WERI-Rb-1 (cell line): ENCODE measurements around the gene PDZD8.

Experiments
- DNase-seq: peaks from one replicate; pipeline ENCODE4 v3.0.0-alpha.2; 2020
- H3K27ac ChIP-seq: fragments of 250-450 bp; sonication (Bioruptor Pico); 2 replicates; pipeline ENCODE4 v1.5.1; 2020; ENCODE audit warnings: mild to moderate bottlenecking, moderate library complexity
- H3K27me3 ChIP-seq: fragments of 250-450 bp; sonication (Bioruptor Pico); 2 replicates; pipeline ENCODE4 v1.5.1; 2021; ENCODE audit warnings: mild to moderate bottlenecking, low read depth, moderate library complexity; ENCODE audit not compliant: insufficient read depth, severe bottlenecking
- H3K36me3 ChIP-seq: fragments of 250-450 bp; sonication (Bioruptor Pico); 2 replicates; pipeline ENCODE4 v1.5.1; 2020; ENCODE audit warnings: mild to moderate bottlenecking, moderate library complexity
- H3K4me3 ChIP-seq: 2 replicates; pipeline ENCODE4 v1.5.1; 2011; ENCODE audit warnings: low read depth, mild to moderate bottlenecking, control low read depth, low read length
- H3K9me3 ChIP-seq: fragments of 250-450 bp; sonication (Bioruptor Pico); 2 replicates; pipeline ENCODE4 v1.5.1; 2021; ENCODE audit warnings: mild to moderate bottlenecking, moderate library complexity; ENCODE audit not compliant: severe bottlenecking
- CTCF ChIP-seq: IDR thresholded peaks from 2 replicates; pipeline ENCODE4 v1.5.1; 2011; ENCODE audit warnings: low read depth, mild to moderate bottlenecking, control low read depth, inconsistent platforms, low read length

PDZD8 gene

DNA sequence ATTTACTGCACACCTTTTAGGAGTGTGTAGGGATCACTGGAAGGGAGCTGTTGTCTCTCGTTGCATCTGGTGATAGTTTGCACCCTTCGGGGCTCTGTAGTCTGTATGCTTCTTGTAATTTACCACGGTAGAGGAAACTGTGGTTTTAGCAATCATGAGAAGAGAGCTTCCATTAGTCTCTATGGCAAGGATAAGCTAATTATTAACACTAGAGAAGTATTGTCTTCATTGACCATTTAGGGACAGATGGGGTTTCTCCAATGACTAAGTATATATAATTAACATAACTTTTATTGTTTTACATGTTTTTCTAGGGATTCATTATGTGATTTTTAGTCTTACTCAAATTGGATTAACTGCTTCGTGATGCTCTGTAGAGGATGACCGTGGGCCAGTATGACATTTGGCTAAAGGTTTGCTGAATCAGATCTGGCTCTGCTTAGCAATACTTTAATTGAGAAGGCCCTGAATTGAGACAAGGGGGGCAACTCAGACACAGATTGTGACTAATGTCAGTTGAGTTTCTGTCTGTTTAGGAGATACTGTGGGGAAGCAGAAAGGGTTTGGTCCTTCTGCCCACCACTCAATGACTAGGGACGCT is 125.6 kb downstream of the PDZD8 start:
- Histone ChIP-seq H3K27ac (no peak overlapping the region), H3K27me3 (peaks cover 44% of the 10 kb centered on the region), H3K36me3 (no peaks in the 10 kb centered on the region), H3K9me3 (no peaks in the 10 kb centered on the region), H3K4me3 (no peak overlapping the region)
- no peak for TF ChIP-seq CTCF
- no peak for DNase-seq

- H3K27ac ChIP-seq, result no peak overlapping the region
- H3K27me3 ChIP-seq, result peaks cover 49% of the 10 kb centered on the region
- no peak for TF ChIP-seq CTCF
- DNase-seq, result no peak
- no peak overlapping the region for H3K4me3 ChIP-seq
- H3K36me3 ChIP-seq, result no peaks in the 10 kb centered on the region
- H3K9me3 ChIP-seq, result no peaks in the 10 kb centered on the region
These were observed 126.3 kb downstream of the PDZD8 start for GRCh38 chr10:117248750-117249465.

DNA sequence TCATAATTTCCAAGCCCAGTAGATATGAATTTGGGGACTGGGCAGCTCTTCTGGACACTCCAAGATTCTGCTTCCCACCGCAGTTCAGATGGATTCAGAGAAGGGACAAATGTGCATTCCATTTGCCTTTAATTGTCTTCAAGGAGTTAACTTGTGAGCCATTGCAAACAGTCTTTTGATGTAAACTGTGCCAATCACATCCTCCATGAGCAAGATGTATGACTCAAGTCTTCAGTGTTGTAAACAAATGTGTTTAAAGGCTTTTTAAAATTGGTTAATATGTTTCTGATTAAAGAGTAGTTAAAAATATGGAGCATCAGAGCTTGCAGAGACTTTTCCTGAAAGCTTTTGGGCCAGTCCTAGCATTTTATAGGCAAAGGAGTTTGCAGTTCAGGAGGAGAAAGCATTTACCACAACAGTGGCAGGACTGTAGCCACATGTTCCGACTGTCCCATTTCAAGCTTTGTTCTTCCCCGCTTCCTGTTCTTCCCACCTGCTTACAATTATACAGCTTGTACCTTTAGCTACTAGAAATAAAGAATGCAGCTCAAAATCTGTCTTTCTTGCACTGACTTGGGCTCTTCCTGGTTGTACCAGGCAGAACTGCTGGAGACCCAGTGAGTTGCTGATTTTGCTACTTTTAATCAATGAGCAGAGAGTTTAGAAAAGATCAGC is 128.1 kb downstream of the PDZD8 start:
- peaks cover 62% of the 10 kb centered on the region for H3K27me3 ChIP-seq
- no peaks in the 10 kb centered on the region for H3K9me3 ChIP-seq
- no peak for DNase-seq
- no peak overlapping the region for H3K27ac ChIP-seq
- TF ChIP-seq CTCF, result no peak
- H3K36me3 ChIP-seq, result no peaks in the 10 kb centered on the region
- H3K4me3 ChIP-seq, result no peak overlapping the region

GRCh38 chr10:117242463-117242832 is 132.8 kb downstream of the PDZD8 start:
- TF ChIP-seq CTCF, result no peak
- peaks cover 74% of the 10 kb centered on the region for H3K27me3 ChIP-seq
- H3K27ac ChIP-seq, result no peak overlapping the region
- DNase-seq, result no peak
- no peaks in the 10 kb centered on the region for H3K36me3 ChIP-seq
- H3K9me3 ChIP-seq, result no peaks in the 10 kb centered on the region
- H3K4me3 ChIP-seq, result no peak overlapping the region

DNA sequence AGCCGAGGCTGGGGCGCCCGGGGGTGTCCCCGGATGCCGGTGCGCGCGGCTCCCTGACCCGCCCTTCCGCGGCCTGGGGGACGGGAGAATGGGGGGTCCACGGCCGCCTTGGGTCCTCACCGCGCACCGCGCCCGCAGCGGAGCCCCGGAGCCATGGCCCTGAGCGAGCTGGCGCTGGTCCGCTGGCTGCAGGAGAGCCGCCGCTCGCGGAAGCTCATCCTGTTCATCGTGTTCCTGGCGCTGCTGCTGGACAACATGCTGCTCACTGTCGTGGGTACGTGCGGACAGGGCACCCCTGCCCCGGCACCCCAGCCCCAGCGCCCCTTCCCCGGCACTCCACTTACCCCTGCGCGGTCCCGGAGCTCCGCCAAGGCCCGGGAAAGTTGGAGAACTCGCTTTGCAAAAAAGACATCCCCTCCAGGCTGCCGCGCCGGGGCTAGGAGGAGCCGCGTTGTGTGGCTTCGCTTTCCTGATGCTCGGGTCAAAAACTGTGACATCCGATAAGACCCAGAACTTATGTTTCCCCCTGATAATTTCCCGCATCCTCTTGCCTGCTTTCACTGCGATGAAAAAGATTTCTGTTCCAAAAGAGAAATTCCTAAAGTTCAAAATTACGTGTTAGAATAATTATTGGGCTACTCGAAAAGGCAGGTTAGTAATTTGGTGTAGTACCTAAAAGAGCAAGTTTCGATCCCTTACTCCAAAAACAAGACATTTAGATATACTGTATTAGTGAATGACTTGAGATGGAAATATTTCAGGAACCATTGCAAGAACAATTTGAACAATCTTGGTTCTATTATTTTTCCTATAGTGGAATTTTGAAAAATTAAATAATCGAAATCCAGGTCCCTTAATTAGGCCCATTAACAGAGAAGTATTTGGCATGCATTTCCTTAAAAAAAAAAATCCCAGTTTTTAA is 133.4 kb downstream of the PDZD8 start:
- H3K36me3 ChIP-seq, result no peaks in the 10 kb centered on the region
- no peaks in the 10 kb centered on the region for H3K9me3 ChIP-seq
- DNase-seq, result no peak
- H3K4me3 ChIP-seq, result no peak overlapping the region
- H3K27ac ChIP-seq, result no peak overlapping the region
- TF ChIP-seq CTCF, result no peak
- H3K27me3 ChIP-seq, result peaks cover 73% of the 10 kb centered on the region
